GM18867 (cell line): Measurements from ENCODE around the gene GDI1.
A peak's percentile ranks its signal among the peaks of the same experiment; 100 is the strongest.

ENCODE experiments used
- ATAC-seq: cut with Tn5 transposase; IDR thresholded peaks from one replicate; pipeline ENCODE4 v1.9.1; 2021; ENCODE audit warnings: mild to moderate bottlenecking, moderate library complexity; ENCODE audit not compliant: unreplicated experiment

GDI1 gene

DNA sequence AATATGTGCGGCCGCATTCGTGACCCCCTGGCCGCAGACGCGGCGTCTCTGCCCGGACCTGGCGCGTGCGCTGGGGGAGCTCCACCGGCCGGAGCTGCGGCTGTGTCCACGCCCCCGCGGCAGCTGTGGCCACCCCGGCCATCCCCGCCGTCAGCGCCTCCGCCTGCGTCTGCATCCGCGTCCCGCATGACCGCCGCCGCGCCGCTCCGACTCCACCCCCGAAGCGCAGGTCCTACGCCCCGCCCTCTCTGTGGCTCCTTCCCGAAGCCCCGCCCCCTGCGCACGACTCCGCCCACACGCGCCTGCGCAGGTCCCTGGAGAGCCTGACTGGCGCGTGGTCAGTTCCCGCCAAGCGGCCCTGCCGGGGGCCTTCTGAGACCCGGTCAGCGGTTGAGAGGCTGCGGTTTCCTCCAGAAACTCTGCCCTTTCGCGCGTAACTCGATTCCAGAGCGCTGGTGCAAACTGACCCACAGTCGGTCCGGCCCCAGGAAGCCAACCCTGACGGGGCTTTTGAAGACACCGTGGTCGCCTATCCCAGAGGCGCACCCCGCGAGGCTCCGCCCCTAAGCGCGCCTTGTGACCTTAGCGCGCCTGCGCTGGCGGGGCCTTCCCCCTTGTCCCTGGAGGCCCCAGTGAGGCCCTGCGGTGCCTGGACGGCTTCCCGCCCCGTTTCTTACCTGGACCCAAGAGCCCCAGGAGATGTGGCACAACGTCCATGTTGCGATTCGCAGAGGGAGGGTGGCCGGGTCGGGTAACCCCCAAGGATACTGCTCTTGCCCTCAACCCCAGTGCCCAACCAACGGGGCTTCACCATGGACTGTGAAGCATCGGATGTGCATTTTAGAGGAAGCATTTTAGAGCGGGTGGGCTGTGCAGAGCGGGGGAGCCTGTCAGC, 42.0 kb downstream of the GDI1 start, which contains the start of gene LAGE3:
Gene LAGE3 (minus strand): TSS at position 554 of the 895 bp plus-strand sequence. CDS start 366 bp downstream, at position 188.
- ATAC-seq, result peak; percentile 82

DNA sequence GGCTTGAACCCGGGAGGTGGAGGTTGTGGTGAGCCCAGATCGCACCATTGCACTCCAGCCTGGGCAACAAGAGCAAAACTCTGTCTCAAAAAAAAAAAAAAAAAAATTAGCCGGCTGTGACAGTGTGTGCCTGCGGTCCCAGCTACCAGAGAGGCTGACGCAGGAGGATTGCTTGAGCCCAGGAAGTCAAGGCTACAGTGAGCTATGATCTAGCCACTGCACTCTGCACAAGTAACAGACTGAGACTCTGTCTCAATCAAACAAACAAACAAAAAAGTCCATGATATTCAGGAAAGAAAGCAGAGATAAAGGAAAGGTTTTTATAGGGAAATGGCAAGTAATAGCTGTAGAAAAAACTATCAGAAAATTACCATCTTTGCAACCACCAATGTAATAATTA, 44.2 kb downstream of the GDI1 start:
- no peak for ATAC-seq

DNA sequence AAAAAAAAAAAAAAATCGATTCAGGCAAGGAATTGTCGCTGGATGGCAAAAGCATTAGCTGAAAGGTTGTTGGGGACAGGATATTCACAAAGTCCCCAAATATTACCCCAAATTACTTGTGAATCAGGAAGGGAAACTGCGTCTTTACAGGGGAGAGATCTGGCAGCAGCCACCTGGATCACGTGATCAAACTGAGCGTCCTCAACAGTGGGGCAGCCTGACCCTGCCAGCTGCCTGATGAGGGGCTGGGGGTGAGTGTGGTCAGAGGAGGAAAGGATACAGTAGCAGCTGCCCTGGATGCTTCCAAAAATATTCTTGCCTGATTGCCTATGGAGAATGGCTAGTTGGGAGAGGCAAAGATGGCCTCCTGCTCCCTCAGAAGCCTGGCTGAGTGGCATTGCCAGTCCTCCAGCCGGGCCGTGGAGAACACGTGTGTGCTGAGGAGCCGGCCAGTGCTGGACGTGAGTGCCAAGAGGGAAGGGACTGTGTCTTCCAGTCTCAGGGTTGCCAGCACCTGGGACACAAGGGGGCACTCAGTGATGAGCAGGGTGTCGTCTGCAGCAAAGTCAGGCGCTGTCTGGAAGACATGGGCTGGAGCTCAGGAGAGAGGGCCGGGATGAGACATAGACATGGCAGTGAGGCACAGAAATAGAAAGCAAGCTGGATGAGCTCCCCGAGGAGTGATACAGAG, 45.1 kb downstream of the GDI1 start:
- ATAC-seq, result no peak

DNA sequence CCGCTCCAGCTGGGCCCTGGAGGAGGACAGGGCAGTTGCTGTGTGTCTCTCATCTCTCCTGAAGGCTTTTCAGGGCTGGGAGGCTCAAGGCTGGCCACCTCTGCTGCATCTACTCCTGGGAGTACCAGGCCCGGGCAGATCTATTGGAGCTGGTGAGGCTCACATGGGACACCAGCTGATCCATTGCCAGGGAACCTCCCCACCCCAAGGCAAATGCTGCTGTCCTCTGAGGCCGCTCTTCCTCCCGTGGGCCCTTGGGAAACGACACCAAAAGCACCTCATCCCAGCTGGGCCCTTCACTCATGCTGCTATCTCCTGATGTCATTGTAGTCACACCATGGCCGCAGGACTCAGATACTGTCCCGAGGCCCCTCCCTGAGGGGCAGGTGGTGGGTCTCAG, 45.8 kb downstream of the GDI1 start:
- ATAC-seq, result no peak

DNA sequence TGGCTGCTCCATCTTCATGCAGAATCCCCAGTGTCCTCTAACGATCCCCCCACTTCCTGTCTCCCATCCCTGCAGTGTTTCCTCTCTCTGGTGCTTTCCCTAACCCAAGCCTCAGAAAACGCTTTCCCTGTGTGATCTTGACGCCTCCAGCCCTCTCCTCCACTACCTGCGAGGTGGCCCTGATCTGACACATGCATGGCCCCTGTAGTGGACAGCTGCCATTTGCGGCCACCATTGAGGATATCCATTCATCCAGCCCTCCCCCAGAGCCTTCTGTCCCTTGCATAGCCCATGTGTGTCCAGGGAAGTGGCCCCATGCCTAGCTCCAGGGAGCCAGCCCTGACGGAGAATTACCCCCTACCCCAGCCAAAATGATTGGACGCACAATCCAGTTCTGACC, 46.4 kb downstream of the GDI1 start:
- no peak for ATAC-seq

DNA sequence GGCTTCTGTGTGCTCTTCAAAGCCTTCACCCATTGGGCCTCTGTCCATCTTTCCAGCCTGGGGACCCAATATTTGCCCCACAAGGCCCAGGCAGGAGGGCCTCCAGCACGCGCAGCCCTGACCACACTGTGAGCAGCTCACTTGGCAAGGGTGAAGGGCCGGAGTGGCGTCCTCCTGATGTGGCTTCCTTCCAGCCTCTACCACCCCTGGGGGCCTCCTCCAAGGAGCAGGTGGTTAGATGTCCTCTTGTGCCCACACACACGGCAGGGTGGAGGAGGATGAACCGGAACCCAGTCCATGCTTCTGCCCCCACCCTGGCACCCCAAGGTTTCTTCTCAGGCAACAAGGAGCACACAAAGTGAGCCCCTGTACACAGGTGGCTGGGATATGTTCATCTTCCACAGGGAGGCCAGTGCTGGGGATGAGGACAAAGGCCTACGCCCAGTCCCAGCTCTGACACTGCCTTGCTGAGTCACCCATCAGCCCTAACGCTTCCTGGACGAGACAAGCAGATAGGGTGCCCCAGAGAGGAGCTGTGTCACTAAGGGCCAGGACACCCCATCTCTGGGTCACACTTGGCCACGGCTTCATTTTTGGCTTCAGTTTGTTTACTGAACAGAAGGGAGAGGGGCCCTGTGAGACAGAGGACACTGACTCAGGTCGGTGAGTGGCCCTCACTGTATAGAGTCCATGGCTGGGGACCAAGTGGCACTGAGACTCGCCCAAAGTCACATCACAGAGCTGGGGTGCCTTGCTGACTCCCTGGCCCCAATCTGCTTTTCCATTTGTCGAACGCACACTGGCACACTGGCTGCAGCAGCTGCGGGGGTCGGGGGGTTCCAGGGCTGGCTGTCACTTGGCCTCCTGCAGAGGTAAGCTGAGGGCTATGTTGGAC, 47.5 kb downstream of the GDI1 start:
- ATAC-seq, result no peak

DNA sequence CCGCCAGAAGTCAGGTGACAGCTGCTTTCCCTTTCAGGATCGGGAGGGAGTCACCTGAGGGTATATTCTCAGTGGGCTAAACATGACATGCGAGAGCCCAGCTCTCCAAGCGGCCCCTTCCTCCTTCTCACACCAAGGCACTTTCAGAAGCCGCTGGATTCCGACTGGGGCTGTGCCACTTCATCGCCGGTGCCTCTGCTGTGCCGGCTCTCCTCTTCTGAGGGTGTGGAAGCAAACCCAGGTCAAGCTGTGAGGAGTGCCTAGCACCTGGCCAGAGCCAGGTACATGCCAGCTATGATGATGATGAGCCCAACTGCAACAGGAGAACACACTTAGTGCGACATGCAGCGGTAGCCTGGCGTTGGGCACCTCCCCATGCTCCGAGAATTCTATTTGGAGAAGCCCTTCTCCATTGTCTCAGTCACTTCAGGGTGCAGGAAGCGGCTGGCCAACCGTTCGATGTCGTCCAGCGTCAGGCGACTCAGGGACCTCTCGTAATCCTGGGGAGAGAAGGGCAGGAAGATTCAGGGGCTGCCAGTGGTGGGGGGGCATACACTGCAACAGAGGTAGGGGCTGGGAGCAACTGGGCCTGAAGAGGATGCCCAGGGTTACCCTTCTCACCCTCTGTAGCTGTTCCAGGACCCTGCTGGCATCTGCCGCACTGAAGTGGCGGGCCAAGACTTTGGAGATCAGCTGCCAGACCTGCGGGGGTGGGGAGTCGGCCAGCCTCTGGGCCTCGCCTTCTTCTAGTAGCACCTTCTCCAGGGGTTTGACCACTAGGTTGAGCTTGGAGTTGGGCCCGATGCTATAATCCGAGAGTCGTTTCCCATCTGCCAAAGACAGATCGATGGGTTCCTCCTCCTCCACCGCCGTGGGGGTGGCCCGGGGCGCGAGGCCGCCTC, 48.4 kb downstream of the GDI1 start:
- ATAC-seq, result no peak

DNA sequence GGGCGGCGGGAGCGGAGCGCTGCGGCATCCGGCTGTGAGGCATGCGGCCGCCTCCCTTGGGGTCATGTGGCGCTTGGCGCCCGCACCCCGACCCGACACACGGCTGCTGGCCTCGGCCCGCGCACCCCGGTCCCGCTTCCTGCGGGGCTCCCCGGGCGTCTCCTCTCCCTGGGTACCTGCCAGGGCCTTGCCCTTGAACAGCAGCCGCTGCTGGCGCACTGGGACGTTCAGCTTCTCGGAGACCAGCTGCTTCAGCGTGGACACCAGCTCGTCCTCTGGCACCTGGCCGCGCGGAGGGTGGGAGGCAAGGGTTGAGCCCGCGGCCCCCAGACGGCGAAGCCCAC, 49.1 kb downstream of the GDI1 start:
- ATAC-seq, result peak; percentile 2

DNA sequence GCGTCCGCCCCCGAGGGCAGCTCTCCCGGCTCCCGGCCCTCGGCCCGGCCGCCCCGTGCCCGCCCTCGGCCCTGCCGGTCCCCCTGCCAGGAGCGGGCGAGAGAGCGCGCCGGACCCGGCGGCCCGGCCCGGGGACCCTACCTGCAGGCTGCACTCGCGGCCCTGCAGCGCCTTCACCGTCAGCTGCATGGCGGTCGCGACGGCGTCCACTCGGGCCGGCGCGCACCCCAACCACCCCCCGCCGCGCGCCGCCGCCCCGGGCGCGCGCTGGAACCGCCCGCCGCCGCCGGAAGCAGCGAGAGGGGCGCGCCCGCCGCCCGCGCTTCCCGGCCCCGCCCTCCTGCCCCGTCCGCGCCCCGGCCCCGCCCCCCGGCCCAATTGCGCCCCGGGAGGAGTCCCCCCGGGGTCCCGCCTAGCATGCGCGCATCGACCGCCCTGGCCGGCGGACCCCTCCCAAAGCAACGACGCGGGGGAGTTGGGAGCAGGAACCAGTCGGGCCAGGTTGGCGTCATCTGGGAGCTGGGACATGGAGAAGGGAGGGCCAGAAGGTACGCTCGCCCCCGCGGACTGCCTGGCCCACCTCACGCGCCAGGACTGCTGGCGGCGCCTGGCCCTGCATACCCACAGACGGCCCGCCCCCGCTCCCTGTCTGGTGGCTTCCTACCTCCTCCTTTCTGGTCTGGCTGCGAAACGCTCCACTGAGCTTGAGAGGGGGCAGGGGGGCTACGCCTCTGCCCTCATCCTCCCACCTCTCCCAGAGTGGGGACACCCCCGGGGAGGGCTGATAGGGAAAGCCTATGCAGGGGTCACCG, 49.6 kb downstream of the GDI1 start, which contains the start of gene UBL4A:
Gene UBL4A (minus strand): TSS at position 220 of the 812 bp plus-strand sequence. CDS start 31 bp downstream, at position 189.
- ATAC-seq, result peak; percentile 21

DNA sequence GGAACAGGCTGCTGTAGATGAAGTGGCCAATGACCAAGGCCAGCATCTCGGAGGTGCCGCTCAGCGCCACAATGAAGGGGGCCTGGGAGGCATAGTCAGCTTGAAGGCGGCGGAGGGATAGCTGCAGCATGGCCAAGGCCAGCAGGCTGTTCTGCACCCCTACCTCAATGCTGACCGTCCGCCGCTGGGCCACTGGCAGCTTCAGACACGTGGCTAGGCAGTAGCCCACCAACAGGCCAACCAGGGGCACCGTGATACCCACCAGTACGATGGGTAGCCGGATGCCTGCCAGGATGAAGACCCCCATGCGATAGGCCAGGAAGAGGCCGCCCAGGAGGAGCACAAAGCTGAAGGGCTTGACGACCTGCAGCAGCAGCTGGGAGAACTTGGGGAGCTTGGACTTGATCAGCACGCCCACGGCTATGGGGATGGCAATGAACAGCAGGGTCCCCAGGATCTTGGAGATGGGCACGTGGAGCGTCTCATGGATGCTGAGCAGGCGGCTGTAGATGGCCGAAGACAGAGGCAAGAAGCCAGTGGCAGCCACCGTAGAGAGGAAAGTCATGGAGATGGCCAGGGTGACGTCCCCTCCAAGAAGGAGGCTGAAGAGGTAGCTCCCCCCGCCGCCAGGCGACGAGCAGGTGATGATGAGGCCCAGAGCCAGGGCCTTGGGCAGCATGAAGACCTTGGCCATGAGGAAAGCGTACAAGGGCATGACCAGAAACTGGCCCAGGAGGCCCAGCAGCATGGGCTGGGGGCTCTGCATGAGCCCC, 50.8 kb downstream of the GDI1 start:
- no peak for ATAC-seq

DNA sequence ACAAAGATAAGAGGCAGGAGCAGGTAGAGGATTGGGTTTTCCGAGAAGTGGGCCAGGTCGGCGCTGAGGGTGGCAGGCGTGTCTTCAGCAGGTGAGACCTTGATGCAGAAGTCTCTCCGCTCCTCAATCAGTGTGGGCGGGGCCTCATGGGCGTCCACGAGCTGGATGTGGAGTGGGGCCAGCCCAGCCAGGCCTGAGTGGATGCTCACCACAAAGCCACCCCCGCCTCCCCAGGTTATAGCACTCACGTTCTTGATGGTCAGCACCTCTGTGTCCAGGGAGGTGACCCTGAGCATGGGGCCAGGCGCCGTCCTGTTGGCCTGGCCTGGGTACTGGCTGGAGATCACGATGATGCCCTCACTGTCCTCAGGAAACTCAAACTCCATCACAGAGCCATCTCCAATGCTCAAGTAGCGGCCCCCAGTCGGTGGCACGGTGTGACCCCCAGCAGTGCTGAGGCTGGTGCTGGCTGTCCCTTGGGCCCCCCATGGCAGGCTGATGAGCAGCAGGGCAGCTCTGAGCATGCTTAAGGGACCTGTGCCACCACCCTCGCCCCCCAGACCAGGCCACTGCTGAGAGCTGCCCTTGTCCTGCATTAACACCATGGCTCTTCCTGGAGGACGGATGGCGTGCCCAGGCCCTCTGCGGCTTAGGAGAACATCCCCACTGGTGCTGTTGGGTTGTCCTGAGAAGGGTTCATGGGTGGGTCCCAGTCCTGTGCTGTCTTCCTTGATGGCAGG, 51.6 kb downstream of the GDI1 start:
- no peak for ATAC-seq

DNA sequence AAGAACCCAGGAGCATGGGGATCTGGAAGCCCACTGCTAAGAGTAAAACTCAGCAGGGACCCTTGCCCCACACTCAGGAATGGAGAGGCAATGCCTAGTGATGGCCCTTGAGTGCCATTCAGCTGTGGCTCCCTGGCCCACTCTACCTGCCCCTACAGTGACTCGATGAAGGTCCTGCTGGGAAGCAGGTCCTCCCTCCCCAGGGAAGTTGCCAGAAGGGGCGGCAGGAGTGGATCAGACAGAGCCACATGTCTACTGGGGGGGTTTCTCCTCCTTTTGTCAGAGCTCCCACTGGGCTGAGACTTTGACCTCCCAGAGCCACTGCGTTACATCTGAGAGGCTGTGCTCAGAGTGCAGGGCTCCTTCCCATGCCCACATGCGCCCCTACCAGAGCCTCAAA, 52.2 kb downstream of the GDI1 start:
- ATAC-seq, result no peak

DNA sequence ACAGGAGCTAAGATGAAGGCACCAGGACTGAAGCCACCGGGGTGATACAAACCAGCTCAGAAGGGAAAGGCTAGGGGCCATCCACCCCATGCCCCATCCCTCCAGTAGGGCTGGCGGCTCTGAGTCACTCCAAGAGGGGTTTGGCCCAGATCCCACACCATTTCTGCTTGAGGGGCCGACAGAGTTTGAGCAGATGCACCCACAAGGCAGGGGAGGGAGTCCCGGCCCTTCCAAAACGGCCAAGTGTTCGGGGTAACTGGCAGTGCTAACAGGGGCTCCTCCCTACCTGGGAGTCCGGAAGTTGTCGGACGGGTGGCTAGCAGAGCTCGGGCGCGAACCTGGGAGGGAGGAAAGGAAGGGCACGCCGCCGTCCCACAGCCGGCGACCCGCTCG, 53.1 kb downstream of the GDI1 start:
- ATAC-seq, result peak; percentile 26

DNA sequence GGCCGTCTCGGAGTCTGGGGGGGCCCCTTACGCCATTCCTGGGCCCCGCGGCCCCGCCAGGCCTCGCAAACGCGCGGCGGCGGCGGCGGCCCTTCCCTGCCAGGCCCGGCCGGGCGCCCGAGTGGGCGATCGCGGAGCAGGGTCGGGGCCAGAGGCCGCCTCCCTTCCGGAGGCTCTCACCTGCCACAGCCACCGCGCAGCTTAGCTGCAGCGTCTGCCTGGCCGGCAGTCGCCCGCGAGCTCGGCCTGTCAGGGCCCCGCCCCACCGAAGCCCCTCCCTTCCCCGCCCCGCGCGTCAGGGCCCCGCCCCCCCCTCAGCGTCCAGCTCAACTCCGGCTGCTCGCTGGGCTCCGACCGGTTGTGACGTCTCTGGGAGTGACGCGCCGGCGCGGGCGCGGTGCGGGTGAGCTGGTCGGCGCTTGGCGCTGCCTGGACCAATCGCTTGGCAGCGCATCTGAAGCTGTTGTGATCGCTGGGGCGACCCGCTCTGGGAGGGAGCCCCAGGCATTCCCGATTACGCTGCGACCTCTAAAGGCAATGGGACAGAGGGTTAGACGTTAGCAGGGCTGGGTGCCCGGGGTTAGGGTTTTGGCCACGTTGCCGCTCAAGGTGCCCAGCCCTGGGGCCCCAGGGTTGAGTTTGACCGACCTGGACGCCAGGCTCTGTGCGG, 53.6 kb downstream of the GDI1 start, which contains the start of gene SLC10A3:
Gene SLC10A3 (minus strand): TSS at position 216 of the 670 bp plus-strand sequence. CDS start 1,689 bp downstream, outside the sequence.
- ATAC-seq, result peak; percentile 77
